ENCODE measurements around the gene TSFM.

DNA sequence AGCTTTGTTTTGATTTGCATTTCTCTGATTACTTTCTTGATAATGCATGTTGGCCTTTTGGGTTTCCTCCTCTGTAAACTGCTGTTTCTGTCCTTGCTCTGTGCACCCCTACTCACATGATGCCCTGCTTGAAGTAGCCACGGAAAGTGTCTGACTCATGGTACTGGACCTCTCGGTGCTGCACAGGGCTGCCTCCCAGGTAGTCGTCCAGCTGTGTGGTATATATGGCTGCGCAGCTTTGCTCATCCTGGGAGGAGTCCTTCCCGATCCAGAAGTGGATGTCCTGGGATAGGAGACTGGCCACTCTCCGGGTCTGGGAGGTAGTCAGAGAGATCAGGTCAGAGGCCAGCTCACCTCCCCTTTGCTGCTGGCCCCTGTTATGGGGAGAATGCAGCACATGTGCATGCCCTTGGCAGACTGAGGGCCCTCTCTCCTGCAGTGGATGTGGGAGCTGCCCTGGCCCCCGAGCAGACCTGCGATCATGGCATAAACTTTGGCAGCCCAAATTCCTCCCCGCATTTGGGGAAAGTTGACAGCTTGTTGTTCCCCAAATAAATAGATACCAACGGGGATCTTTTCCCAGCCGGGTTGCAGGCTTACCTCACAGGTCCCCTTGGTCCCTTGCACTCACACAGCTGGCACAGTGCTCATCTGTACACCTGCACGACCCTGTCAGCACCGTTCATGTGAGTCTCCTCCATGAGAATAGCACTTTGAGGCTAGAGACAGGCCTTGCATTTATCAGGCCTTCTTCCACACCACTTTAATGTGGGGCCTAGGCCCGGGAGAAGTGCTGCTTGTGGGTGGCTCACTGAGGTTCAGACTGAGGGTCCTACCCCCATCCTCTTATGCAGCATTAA, 30.8 kb downstream of the TSFM start:
- TF ChIP-seq, protein P1, sequence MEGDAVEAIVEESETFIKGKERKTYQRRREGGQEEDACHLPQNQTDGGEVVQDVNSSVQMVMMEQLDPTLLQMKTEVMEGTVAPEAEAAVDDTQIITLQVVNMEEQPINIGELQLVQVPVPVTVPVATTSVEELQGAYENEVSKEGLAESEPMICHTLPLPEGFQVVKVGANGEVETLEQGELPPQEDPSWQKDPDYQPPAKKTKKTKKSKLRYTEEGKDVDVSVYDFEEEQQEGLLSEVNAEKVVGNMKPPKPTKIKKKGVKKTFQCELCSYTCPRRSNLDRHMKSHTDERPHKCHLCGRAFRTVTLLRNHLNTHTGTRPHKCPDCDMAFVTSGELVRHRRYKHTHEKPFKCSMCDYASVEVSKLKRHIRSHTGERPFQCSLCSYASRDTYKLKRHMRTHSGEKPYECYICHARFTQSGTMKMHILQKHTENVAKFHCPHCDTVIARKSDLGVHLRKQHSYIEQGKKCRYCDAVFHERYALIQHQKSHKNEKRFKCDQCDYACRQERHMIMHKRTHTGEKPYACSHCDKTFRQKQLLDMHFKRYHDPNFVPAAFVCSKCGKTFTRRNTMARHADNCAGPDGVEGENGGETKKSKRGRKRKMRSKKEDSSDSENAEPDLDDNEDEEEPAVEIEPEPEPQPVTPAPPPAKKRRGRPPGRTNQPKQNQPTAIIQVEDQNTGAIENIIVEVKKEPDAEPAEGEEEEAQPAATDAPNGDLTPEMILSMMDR (IDR thresholded peaks at IDR 0.05; ENCODE audit: low read depth, low read length, poor library complexity, severe bottlenecking), result no peak
- no peak for TF ChIP-seq EZH2phosphoT487 (IDR thresholded peaks at IDR 0.05; ENCODE audit: borderline replicate concordance, low read length)

Measured in DOHH2 (cell line).